Memory B cell (primary cell): ENCODE measurements around the gene NCKIPSD.

Experiments used
- ATAC-seq: fragments of 150-1000 bp; cut with Tn5 transposase; 2 replicates; pipeline ENCODE4 v1.10.0; 2021; ENCODE audit warnings: low read depth, mild to moderate bottlenecking, moderate library complexity
- DNase-seq, 2 donors: peaks; one replicate each; pipeline ENCODE4 v3.0.0; 2022; ENCODE audit warnings: low spot score in 2 of 2
- H3K27ac Mint-ChIP-seq: one replicate; pipeline ENCODE4 v1.8.0; 2022; ENCODE audit warnings: mild to moderate bottlenecking, moderate library complexity, mixed read lengths
- H3K27me3 Mint-ChIP-seq: one replicate; pipeline ENCODE4 v1.8.0; 2022; ENCODE audit warnings: mixed read lengths
- H3K36me3 Mint-ChIP-seq: one replicate; pipeline ENCODE4 v1.8.0; 2022; ENCODE audit warnings: mild to moderate bottlenecking, mixed read lengths
- H3K4me1 Mint-ChIP-seq: one replicate; pipeline ENCODE4 v1.8.0; 2022; ENCODE audit warnings: mixed read lengths
- H3K4me3 Mint-ChIP-seq: one replicate; pipeline ENCODE4 v1.8.0; 2022; ENCODE audit warnings: mild to moderate bottlenecking, moderate library complexity, mixed read lengths
- H3K9me3 Mint-ChIP-seq: one replicate; pipeline ENCODE4 v1.8.0; 2022; ENCODE audit warnings: mixed read lengths

Gene NCKIPSD

DNA sequence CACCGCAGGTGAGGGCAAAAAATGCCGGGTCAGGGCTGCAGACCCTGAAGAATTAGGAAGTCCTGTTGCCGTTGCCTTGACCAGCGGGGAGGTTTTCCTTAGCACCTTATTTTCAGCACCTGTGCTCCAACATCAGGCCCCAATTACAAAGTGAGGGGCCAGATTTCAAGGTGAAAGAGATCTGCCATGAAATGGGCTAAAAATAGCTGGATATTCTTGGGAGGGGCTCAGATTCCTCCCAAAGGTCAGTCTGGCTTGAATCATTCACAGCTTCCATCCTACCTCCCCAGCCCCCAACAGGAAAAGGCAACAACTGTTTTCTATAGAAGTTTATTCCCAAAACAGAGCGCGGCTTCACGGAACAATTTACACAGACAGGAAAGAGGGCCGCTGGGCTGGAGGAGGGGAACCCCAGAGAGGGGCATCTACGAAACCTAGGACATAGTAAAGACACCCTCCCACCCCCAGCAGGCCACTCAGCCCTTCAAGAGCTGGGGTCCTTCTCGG is 49.5 kb downstream of the NCKIPSD start:
- Mint-ChIP-seq H3K4me3 (peak overlapping the region; percentile 89), H3K4me1 (peaks cover 6% of the 10 kb centered on the region), H3K27me3 (peaks cover 1% of the 10 kb centered on the region), H3K36me3 (peaks cover 4% of the 10 kb centered on the region), H3K27ac (no peak overlapping the region), H3K9me3 (no peaks in the 10 kb centered on the region)
- ATAC-seq (no peak), DNase-seq (no peak)

DNA sequence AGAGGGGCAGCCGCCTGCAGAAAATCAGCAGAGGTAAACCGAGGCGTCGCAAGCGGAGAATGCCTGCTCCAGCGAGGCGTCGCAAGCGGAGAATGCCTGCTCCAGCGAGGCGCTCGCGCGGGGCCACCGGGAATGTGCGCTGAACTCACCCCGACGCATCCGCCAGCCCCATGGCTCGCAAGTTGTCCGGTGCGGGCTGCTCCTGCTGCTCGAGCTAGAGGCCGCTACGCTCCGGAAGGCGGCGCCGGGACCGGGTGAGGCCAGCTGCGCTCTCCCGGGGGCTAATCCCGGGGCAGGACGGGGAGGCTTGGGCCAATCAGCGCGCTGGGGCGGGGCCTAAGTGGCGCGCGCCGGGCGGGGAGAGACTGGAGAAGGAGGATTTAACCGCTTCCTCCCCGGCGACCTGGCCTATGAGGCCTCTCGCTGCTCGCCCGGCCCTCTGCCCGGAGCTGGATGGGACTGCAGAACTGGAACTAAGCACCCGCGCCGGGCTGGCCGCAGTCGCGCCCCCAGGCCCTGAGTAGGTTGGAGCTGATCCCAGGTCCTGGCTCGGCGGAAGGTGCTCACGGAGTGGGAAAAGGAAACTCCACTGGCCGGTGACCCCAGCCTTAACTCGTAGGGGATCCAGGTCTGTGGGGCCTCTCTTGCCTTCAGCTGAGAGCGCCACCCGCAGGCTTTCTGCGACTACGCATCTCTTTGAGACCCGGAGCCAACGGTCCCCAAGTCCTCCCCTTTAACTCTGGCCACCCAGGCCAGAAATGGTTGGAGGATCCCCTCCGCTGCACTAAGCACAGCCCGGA is 50.3 kb downstream of the NCKIPSD start, which contains the start of gene SLC26A6:
Gene SLC26A6 (minus strand): TSS at position 240 of the 800 bp plus-strand sequence. CDS start 68 bp downstream, at position 172.
- H3K4me1 Mint-ChIP-seq = peaks cover 6% of the 10 kb centered on the region
- H3K27ac Mint-ChIP-seq = peak within 1 kb of the TSS; percentile 60

DNA sequence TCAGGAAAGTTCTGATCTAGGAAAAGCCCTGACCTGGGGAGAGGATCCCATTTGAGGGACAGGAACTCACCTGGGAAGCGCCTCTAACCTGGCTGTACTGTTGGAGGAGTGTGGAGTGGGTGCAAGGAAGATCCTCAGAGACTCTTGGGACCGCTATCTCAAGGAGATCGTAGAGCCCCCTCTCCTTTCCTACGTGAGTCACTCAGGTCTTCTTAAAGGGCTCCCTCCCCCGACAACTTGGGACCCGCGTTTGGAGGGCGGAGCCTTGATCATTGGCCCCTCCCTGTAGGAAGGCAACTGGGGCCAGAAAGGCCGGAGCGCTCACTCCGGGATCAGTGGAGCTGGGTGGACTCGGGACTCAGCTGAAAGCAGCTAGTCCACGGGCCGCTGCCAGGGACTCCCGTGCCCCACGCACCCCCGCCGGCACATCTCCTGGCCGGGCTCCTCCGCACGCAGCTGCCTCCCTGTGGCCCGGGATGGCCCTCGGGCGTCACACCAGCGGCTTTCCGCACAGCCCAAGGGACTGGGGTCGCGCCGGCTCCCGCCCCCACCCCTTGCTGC is 51.0 kb downstream of the NCKIPSD start:
- DNase-seq = peak in 1 of 2 donors; percentile 30
- no peak overlapping the region for H3K27ac Mint-ChIP-seq
- H3K9me3 Mint-ChIP-seq = no peaks in the 10 kb centered on the region
- no peaks in the 10 kb centered on the region for H3K27me3 Mint-ChIP-seq
- ATAC-seq = peak; percentile 32
- H3K36me3 Mint-ChIP-seq = peaks cover 5% of the 10 kb centered on the region
- H3K4me1 Mint-ChIP-seq = peaks cover 6% of the 10 kb centered on the region
- H3K4me3 Mint-ChIP-seq = peak overlapping the region; percentile 89

More for the DNA sequence above, 50.3 kb downstream of the NCKIPSD start, which contains the start of gene SLC26A6:
- DNase-seq (peak; percentile 72 to 75), ATAC-seq (peak; percentile 95)
- Mint-ChIP-seq H3K4me3 (peak within 1 kb of the TSS; percentile 89), H3K36me3 (peaks cover 4% of the 10 kb centered on the region), H3K27me3 (peaks cover 1% of the 10 kb centered on the region), H3K9me3 (no peaks in the 10 kb centered on the region)

DNA sequence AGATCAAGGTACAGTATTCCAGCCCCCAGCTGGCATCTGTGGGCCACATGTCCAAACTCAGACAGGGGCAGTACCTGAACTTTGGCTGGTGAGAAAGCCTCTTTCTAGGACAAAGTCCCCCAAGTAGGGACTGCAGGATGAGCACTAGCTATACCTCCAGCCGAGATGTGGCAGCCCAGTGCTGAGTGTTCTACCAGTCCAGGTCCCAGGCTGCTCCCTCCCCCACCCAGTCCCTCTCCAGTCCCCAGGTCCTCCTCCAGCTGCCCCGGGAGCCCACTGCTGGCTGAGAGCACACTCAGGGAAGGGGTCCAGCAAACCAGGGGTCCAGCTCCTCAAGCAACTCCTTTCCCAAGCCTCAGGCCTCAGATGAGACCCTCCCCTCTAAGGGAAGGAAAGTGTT is 52.0 kb downstream of the NCKIPSD start:
- DNase-seq = no peak
- Mint-ChIP-seq H3K4me3 (peak overlapping the region; percentile 89), H3K27me3 (no peaks in the 10 kb centered on the region), H3K9me3 (no peaks in the 10 kb centered on the region), H3K4me1 (peaks cover 6% of the 10 kb centered on the region), H3K27ac (no peak overlapping the region), H3K36me3 (peaks cover 5% of the 10 kb centered on the region)
- ATAC-seq = no peak

DNA sequence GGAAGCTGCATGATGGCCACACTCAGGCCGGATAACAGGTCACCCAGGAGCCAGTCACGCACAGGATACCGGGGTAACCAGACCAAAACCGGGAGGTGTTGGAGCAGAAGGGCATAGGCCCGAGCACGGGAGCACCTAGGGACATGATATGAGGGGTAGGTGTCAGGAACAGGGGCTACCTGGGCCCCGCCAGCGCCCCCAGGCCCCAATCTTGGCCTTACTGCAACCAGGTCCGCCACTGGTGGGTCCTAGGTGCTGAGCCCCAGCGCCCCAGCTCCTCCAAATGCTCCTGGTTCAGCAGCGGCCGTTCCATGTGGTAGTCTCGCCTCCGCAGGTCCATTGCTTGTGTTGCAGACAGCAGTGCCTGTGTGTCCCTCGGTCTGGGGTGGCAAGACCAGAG is 52.5 kb downstream of the NCKIPSD start:
- peaks cover 6% of the 10 kb centered on the region for H3K4me1 Mint-ChIP-seq
- no peak overlapping the region for H3K4me3 Mint-ChIP-seq
- H3K27me3 Mint-ChIP-seq = no peaks in the 10 kb centered on the region
- no peak overlapping the region for H3K27ac Mint-ChIP-seq
- no peak for DNase-seq
- H3K36me3 Mint-ChIP-seq = peaks cover 5% of the 10 kb centered on the region
- H3K9me3 Mint-ChIP-seq = no peaks in the 10 kb centered on the region
- ATAC-seq = no peak

DNA sequence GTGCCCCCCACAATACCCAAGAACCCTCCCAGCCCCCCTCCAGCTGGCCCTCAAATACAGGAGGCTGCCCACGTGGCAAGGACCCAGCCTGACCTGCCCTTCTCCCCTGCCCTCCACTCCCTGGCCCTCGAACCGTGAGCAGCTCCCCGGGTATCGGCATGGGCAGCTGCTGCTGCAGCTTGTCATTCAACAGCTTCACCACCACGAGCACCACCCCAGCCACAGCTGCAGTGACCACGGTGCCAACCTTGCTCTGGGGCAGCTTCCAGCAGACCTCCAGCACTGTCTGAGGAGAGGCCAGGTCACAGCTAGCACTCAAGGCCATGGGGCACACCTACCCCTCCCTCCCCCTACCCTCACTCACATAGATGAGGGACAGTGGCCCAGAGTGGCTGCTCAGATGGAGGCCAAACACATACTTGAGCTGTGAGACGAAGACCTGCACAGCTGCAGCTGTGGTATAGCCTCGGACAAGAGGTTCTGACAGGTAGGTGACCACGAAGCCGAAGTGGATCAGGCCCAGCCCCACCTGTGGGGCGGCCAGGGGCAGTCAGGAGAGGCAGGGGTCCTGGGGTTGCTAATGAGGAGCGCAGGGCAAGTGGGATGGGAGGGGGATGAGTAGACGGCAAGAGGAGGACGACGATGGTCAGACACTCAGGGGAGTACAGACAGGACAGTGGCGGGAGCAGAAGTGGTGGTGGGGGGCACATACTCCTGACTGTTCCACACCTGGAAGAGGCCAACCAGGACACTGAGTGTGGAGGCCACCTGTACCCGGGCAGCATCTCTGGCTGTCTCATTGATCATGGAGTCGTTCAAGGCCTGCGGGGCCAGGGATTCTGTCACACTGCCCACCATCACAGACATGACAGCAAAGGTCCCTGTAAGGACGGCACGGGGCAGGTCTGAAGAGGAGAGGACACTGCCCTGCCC is 53.9 kb downstream of the NCKIPSD start:
- H3K27me3 Mint-ChIP-seq = no peaks in the 10 kb centered on the region
- H3K36me3 Mint-ChIP-seq = peaks cover 5% of the 10 kb centered on the region
- no peak for ATAC-seq
- no peak overlapping the region for H3K4me3 Mint-ChIP-seq
- H3K9me3 Mint-ChIP-seq = no peaks in the 10 kb centered on the region
- H3K27ac Mint-ChIP-seq = peak overlapping the region; percentile 21
- H3K4me1 Mint-ChIP-seq = peaks cover 6% of the 10 kb centered on the region
- DNase-seq = no peak

DNA sequence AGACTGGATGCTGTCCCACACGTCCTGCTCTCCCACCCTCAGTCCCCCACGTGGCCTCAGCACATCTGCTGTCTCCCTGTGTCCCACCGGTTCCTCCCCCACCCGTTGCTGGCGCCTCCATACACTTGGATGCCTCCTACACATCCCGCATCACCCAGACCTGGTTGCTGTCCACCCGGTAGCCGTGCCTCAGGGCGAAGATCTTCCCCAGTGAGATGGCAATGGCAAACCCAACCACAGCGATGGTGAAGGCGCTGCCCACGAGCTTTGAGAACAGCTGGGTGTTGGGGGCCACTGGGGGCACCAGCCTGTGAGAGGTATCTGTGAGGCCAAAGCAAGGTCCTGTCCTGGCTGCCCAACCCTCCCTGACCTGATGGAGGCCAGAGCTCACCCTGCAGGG is 54.9 kb downstream of the NCKIPSD start:
- Mint-ChIP-seq H3K36me3 (peaks cover 5% of the 10 kb centered on the region), H3K4me1 (peaks cover 6% of the 10 kb centered on the region), H3K9me3 (no peaks in the 10 kb centered on the region), H3K4me3 (no peak overlapping the region), H3K27me3 (no peaks in the 10 kb centered on the region), H3K27ac (peak overlapping the region; percentile 48)
- ATAC-seq (no peak), DNase-seq (no peak)

DNA sequence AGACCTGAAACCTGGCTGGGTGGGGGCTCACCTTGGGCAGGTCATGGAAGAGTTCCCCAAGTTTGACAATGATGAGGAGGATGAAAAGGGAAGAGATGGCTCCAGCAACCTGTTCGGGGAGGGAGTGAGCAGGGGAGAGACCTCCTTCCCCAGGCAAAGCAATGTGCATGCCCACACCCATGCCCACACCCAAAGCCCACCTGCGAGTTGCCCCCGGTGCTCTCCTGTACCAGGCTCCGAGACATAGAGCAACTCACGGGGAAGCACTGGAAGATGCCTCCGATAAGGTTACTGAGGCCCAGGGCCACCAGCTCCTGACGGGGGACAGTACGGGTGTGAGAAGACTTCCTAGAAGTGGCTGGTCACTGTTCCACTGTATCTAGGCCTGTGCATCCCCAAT is 55.3 kb downstream of the NCKIPSD start:
- DNase-seq = no peak
- Mint-ChIP-seq H3K9me3 (no peaks in the 10 kb centered on the region), H3K4me3 (no peak overlapping the region), H3K27me3 (no peaks in the 10 kb centered on the region), H3K36me3 (peaks cover 5% of the 10 kb centered on the region), H3K27ac (peak overlapping the region; percentile 48), H3K4me1 (peaks cover 6% of the 10 kb centered on the region)
- ATAC-seq = no peak

DNA sequence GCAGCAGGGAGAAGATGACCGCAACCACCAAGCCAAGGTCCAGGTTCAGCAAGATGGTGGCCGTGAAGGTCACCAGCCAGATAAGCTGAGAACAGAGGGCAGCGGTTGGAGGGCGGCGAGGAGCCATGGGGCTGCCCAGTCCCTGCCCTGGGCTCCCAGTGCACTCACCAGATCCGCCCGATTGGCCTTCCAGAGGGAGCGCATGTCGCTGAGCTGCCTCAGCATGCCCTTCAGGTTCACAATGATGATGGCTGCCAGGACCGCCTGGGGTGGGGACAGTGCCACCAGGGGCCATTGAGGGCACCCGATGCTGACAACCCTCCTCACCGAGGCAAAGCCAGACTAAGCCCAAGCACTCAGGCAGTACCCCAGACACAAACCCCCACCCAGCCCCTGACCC is 55.8 kb downstream of the NCKIPSD start:
- no peaks in the 10 kb centered on the region for H3K27me3 Mint-ChIP-seq
- no peak overlapping the region for H3K4me3 Mint-ChIP-seq
- ATAC-seq = no peak
- H3K27ac Mint-ChIP-seq = no peak overlapping the region
- peaks cover 6% of the 10 kb centered on the region for H3K4me1 Mint-ChIP-seq
- no peaks in the 10 kb centered on the region for H3K9me3 Mint-ChIP-seq
- H3K36me3 Mint-ChIP-seq = peaks cover 5% of the 10 kb centered on the region
- DNase-seq = no peak

DNA sequence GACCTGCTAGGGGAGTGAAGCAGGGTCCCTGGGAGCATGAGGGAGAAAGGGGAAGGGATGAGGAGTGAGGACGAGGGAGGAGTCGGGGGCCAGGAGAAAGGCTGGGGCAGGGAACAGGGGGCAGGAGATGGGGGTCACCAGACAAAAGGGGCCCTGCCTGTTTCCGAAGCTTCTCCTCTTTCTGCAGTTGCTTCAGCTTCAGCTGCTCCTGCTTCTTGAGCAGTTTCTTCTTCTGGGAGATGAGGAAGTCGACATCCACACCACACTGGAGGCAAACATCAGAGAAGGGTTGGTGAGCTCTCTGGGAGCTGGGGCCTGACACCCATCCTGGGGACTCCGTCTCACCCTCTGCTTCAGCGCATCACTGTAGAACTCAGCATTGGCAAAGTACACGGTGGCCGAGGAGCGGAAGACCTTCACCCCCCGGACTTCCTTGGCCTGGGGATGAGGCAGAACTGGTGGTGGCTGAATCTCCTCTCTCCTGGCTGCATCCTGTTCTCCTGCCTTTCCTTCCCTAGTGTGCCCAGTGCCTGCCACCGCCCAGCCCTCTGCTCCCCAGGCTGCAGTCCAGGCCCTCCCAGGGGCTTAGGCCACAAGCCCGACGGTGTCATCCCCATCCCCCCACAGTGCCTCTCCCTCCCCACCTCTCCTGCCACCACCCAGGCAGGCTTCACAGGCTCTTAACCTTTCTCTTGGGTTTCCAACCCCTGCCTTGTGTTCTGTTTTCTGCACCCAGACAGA is 57.3 kb downstream of the NCKIPSD start:
- no peak for ATAC-seq
- H3K9me3 Mint-ChIP-seq = no peaks in the 10 kb centered on the region
- peaks cover 5% of the 10 kb centered on the region for H3K36me3 Mint-ChIP-seq
- H3K27me3 Mint-ChIP-seq = no peaks in the 10 kb centered on the region
- no peak for DNase-seq
- H3K27ac Mint-ChIP-seq = no peak overlapping the region
- H3K4me3 Mint-ChIP-seq = no peak overlapping the region
- peaks cover 2% of the 10 kb centered on the region for H3K4me1 Mint-ChIP-seq

DNA sequence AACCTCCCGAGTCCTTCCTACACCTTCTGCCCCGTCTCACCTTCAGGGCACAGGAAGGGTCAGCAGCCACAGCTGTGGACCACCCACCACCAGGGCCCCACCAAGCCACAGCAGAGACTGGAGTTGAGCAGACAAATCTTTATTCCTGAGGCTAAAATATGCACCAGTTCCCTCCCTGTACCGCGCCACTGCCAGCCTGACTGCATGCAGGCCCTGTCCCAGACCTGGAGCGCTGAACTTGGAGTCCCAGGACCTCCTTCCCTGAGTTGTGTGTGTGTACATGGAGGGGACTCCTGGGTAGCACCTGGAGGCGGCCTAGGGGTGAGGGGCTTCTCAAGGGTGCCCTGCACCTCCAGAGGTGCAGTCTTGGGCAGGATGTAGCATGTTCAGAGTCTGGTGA is 60.1 kb downstream of the NCKIPSD start:
- ATAC-seq = no peak
- no peak overlapping the region for H3K27ac Mint-ChIP-seq
- peaks cover 2% of the 10 kb centered on the region for H3K4me1 Mint-ChIP-seq
- no peak overlapping the region for H3K4me3 Mint-ChIP-seq
- no peak for DNase-seq
- H3K36me3 Mint-ChIP-seq = peaks cover 1% of the 10 kb centered on the region
- H3K9me3 Mint-ChIP-seq = no peaks in the 10 kb centered on the region
- no peaks in the 10 kb centered on the region for H3K27me3 Mint-ChIP-seq

DNA sequence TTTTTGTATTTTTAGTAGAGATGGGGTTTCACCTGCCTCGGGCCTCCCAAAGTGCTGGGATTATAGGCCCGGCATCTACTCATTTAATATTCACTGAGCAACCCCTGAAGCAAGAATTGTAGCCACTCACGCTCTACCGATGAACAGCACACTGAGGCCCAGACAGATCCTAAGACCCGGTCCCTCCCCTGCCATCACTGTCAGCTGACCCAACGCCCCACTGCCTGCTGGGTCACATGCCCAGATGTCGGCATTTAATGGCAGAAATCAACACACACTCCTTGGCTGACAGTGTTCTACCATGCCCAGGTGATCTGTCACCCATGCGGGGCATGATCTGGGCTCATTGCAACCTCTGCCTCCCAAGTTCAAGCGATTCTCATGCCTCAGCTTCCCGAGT is 60.9 kb downstream of the NCKIPSD start:
- Mint-ChIP-seq H3K36me3 (no peaks in the 10 kb centered on the region), H3K27ac (no peak overlapping the region), H3K9me3 (no peaks in the 10 kb centered on the region), H3K27me3 (no peaks in the 10 kb centered on the region), H3K4me1 (peaks cover 2% of the 10 kb centered on the region), H3K4me3 (no peak overlapping the region)
- ATAC-seq (no peak), DNase-seq (no peak)

DNA sequence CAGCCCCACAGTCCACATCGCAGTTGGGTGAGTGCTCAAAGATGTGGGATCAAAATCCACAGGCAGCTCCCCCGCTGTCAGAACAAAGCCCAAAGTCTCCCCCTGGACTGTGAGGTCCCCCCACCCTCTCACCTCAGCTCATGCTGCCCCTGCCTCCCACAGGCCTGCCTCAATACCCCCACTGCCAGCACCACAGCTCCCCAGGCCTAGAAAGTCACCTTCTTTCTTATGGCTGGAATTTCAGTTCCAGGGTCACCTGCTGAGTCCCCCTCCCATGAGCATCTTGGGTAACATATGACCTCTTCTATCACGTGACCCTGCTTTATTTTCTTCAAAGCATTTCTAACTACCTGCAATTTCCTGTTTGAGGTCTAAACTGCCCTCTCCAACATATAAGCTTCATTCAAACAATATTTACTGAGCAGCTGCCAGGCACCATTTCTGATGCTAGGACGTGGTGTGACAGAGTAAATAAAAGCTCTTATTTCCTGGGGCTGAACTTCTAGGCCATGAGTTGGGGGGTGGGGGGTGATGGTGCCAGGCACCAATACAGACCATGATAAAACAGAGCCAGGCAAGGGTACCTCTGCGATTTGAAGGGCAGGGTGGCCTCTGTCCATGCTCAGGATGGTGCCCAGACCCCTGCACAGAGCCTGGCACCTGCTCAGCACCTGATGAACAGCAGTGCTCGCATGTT is 61.7 kb downstream of the NCKIPSD start:
- H3K27ac Mint-ChIP-seq = no peak overlapping the region
- H3K36me3 Mint-ChIP-seq = no peaks in the 10 kb centered on the region
- H3K27me3 Mint-ChIP-seq = no peaks in the 10 kb centered on the region
- H3K9me3 Mint-ChIP-seq = no peaks in the 10 kb centered on the region
- ATAC-seq (no peak), DNase-seq (no peak)
- H3K4me3 Mint-ChIP-seq = no peak overlapping the region
- peaks cover 2% of the 10 kb centered on the region for H3K4me1 Mint-ChIP-seq
